K562 (cell line): ENCODE data around the gene APC2.

Experiments
- ATF1 ChIP-seq, 2 experiments: fragments of 450-650 bp in 1 of 2; IDR thresholded peaks; 2 replicates each; pipeline ENCODE4 v1.6.1; 2016; ENCODE audit warnings: missing compliant biosample characterization in 1 of 2, missing genetic modification characterization in 1 of 2
- CBFB ChIP-seq: sonication (generic); formaldehyde crosslinking; IDR thresholded peaks from 2 replicates; pipeline ENCODE4 v1.4.0; 2020; ENCODE audit warnings: mild to moderate bottlenecking, missing genetic modification reagents
- EZH2 ChIP-seq: IDR thresholded peaks from 2 replicates; pipeline ENCODE4 v1.6.1; 2012; ENCODE audit warnings: low read depth, mild to moderate bottlenecking, inconsistent platforms, low read length, borderline replicate concordance
- PTBP1 ChIP-seq: fragments of 200-400 bp; formaldehyde crosslinking; IDR thresholded peaks from 2 replicates; pipeline ENCODE4 v1.6.1; 2017; ENCODE audit warnings: low read depth, low read length
- RBM39 ChIP-seq: fragments of 200-400 bp; formaldehyde crosslinking; optimal IDR thresholded peaks from 2 replicates; pipeline ENCODE3; 2018; ENCODE audit warnings: low read depth, low read length
- ZBTB40 ChIP-seq, 2 experiments: fragments of 450-650 bp in 1 of 2; sonication (generic) in 1 of 2; formaldehyde crosslinking in 1 of 2; IDR thresholded peaks; 2 replicates each; pipeline versions ENCODE4 v1.7.1 to v1.9.0; 2016 to 2022; ENCODE audit warnings: inconsistent platforms in 1 of 2, mild to moderate bottlenecking in 1 of 2, missing genetic modification reagents in 1 of 2

DNA sequence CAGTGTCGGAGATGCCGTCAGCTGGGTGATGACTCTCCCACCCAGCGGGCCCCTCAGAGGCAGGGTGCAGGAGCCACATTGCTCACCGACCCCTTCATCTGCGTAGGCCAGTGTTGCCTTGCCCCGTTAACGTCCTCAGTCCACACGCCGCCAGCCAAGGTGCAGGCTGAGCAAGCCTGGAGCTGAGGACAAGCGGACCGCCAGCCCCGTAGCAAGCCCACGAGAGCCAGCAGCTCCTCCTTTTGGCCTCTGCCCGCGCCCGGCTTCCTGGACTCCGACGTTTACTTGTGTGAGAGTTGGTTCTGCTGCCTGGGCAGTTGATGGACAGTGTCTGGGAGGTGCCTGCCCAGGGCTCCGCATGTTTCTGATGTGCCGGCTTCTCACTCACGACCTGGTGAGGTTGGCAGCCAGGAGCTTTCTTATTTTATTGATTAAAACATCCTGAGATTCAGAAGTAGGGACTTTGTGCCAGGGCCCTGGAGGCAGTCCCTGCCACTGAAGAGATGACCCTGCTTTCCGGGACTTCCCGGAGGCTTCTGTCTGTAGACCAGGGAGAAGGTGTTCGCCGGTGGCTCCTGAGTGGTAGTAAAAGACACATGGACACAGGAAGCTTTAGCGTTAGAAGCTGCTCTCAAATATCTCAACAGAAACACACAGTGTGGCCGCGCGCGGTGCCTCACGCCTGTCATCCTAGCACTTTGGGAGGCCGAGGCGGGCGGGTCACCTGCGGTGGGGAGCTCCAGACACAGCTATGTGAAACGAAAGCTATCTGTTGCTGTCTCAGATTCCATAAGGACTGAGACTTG lies 36.7 kb upstream of the APC2 start:
- TF ChIP-seq PTBP1, result no peak
- no peak for TF ChIP-seq ATF1 (CRISPR knock-in tag; IDR thresholded peaks at IDR 0.05)
- no peak for TF ChIP-seq ATF1 (tag; IDR thresholded peaks at IDR 0.05)
- TF ChIP-seq RBM39, result no peak
- TF ChIP-seq CBFB, result no peak
- no peak for TF ChIP-seq EZH2
- no peak for TF ChIP-seq ZBTB40 (IDR thresholded peaks at IDR 0.05)
- TF ChIP-seq ZBTB40 (CRISPR knock-in tag; IDR thresholded peaks at IDR 0.05), result no peak
